GM20431 (cell line): ENCODE measurements around the gene TAF10.

Source experiments
- in situ Hi-C: fragments of 300-500 bp; cut with MseI, MboI; formaldehyde crosslinking; loops from one replicate; pipeline ENCODE4 v1.15.0; 2020; ENCODE audit warnings: low sequenced_read_pairs; ENCODE audit not compliant: unreplicated experiment

TAF10 gene

GRCh38 chr11:6642957-6643356 is 30.9 kb upstream of the TAF10 start:
- in situ Hi-C loops, result no loop called here

GRCh38 chr11:6640985-6641701 is 29.1 kb upstream of the TAF10 start:
- in situ Hi-C loops, result no loop called here

- in situ Hi-C loops, result no loop called here
These were observed 28.3 kb upstream of the TAF10 start for GRCh38 chr11:6640036-6640984.

- in situ Hi-C loops, result no loop called here
These were observed 26.4 kb upstream of the TAF10 start for GRCh38 chr11:6638429-6638828.

- in situ Hi-C loops, result no loop called here
These were observed 25.9 kb upstream of the TAF10 start for GRCh38 chr11:6637871-6638270.

GRCh38 chr11:6636480-6636879 is 24.5 kb upstream of the TAF10 start:
- in situ Hi-C loops, result no loop called here

GRCh38 chr11:6635082-6635932 is 23.3 kb upstream of the TAF10 start:
- in situ Hi-C loops, result no loop called here

- in situ Hi-C loops, result no loop called here
These were observed 22.5 kb upstream of the TAF10 start for GRCh38 chr11:6634534-6634933.

GRCh38 chr11:6633422-6634408 is 21.7 kb upstream of the TAF10 start:
- in situ Hi-C loops, result no loop called here

GRCh38 chr11:6632116-6633073 is 20.4 kb upstream of the TAF10 start:
- in situ Hi-C loops, result no loop called here

GRCh38 chr11:6631361-6631890 is 19.4 kb upstream of the TAF10 start:
- in situ Hi-C loops, result no loop called here

GRCh38 chr11:6630632-6631291 is 18.7 kb upstream of the TAF10 start:
- in situ Hi-C loops, result no loop called here

- in situ Hi-C loops, result no loop called here
These were observed 18.0 kb upstream of the TAF10 start for GRCh38 chr11:6629892-6630631.

- in situ Hi-C loops, result no loop called here
These were observed 17.5 kb upstream of the TAF10 start for GRCh38 chr11:6629573-6629891.

GRCh38 chr11:6628526-6628925 is 16.5 kb upstream of the TAF10 start:
- in situ Hi-C loops, result no loop called here

- in situ Hi-C loops, result no loop called here
These were observed 15.8 kb upstream of the TAF10 start for GRCh38 chr11:6627762-6628241.
